Measurements from ENCODE around the gene MMP11. TPM values are rescaled to one million over a fixed set of nuclear protein-coding genes. Genes with fewer than 3 reads are reported as not detected.

MMP11 gene
- total and polyA plus RNA-seq, 2 of the 4 experiments (the other 2 are of a cell fraction) = 2.2 to 6.0 TPM

DNA sequence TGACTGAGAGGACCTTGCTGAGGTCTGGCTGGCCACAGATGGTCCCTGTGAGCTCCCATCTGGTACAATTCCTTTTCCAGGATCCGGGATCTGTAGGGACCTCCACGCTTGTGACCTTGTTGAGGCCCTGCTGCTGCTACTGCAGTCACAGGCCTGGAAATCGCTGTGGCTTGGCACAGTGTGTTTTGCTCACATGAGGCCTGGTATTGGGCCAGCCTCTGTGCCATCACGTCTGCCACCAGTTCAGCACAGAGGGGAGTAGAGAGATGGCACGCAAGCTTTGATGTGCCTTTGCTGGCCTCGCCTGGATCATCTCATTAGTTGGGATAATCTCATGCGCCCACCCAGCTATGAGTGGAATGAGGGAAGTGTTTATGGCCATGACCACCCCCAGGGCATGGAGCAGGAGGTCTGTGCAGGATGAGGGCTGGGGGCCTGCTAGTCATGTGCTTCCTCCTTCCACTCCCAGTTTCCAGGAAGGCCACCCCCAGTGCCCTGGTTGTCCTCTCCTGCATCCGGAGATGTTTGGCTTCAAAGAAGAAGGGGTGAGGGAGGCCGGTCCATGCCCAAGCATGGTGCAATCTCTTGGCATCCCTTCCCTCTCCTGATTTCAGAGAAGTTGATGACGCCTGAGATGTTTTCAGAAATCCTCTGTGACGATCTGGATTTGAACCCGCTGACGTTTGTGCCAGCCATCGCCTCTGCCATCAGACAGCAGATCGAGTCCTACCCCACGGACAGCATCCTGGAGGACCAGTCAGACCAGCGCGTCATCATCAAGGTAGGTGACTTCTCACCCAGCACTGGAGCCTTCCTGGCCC, 43.7 kb downstream of the MMP11 start (continued):
- TF ChIP-seq, protein P1, sequence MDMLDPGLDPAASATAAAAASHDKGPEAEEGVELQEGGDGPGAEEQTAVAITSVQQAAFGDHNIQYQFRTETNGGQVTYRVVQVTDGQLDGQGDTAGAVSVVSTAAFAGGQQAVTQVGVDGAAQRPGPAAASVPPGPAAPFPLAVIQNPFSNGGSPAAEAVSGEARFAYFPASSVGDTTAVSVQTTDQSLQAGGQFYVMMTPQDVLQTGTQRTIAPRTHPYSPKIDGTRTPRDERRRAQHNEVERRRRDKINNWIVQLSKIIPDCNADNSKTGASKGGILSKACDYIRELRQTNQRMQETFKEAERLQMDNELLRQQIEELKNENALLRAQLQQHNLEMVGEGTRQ (IDR thresholded peaks at IDR 0.05; ENCODE audit: low read depth, low read length) = no peak

DNA sequence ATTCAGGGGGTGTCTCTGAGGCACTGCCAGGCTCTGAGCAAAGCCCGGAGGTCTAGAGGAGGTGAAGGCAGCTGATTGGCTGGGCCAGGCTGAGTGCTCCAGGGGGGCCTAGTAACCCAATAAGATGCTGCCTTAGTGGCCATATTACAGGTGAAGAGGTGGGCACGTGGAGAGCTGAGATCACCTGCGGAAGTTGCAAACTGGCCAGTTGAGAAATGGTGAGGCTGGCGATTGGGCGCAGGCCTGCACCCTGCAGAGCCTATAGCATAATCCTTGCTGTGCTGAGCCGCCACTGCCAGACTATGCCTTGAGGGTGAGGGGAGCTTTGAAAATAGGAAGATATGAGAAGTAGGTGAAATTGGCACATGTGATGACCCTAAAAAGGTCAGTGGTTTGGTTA, 44.5 kb downstream of the MMP11 start:
- H3K36me3 ChIP-seq (ENCODE audit: control insufficient read depth, insufficient read depth, low read length) = peaks cover 52% of the 10 kb centered on the region

More for the DNA sequence above, 44.5 kb downstream of the MMP11 start:
- Histone ChIP-seq H3K9me1 (ENCODE audit: insufficient read depth, low read length) (peaks cover 7% of the 10 kb centered on the region; the same call in 1 of the 2 replicates), H3K23ac (ENCODE audit: low read depth, low read length) (no peak overlapping the region), H3K4ac (ENCODE audit: low read depth, low read length) (no peak overlapping the region), H3K4me1 (ENCODE audit: control insufficient read depth, insufficient read depth, low read length) (no peaks in the 10 kb centered on the region), H3K4me2 (ENCODE audit: low read depth, low read length) (no peak overlapping the region), H3K14ac (replicated peaks; ENCODE audit: low read depth, low read length) (no peak overlapping the region), H4K5ac (ENCODE audit: low read depth, low read length) (no peak overlapping the region), H3K9me3 (ENCODE audit: control insufficient read depth, insufficient read depth, low read length) (no peaks in the 10 kb centered on the region), H2BK15ac (ENCODE audit: low read depth, low read length) (no peak overlapping the region), H3K4me3 (ENCODE audit: insufficient read depth, low read depth, low read length) (no peak overlapping the region), H3K56ac (ENCODE audit: extremely low read depth, insufficient read depth, low read length) (no peak overlapping the region), H3K18ac (ENCODE audit: low read depth, low read length) (no peak overlapping the region), H2BK5ac (ENCODE audit: low read depth, low read length, poor library complexity, severe bottlenecking) (no peak overlapping the region), H3K27me3 (ENCODE audit: control insufficient read depth, insufficient read depth, low read length) (no peaks in the 10 kb centered on the region), H3K9ac (ENCODE audit: low read depth, low read length) (no peak overlapping the region), H3K79me1 (ENCODE audit: low read depth in 1 of 2, low read length in 2 of 2) (peaks cover 0 to 5% of the 10 kb centered on the region in 2 experiments; a peak in 1 of 4 replicates), H4K8ac (ENCODE audit: low read depth in 2 of 2, low read length in 2 of 2) (no peak overlapping the region), H2BK20ac (ENCODE audit: low read depth, low read length) (no peak overlapping the region), H2BK120ac (ENCODE audit: low read depth, low read length) (no peak overlapping the region), H3K27ac (ENCODE audit: insufficient read depth, low read length) (no peak overlapping the region), H4K91ac (ENCODE audit: insufficient read depth, low read depth, low read length) (no peak overlapping the region), H2AFZ (replicated peaks; ENCODE audit: low read length, poor library complexity) (no peak overlapping the region), H4K20me1 (ENCODE audit: insufficient read depth, low read length) (peaks cover 8% of the 10 kb centered on the region; the same call in 1 of the 2 replicates), H2AK9ac (replicated peaks; ENCODE audit: low read depth, low read length, poor library complexity) (no peak overlapping the region), H2AK5ac (ENCODE audit: low read depth, low read length) (no peak overlapping the region)
- ChIA-PET POLR2A (ENCODE audit: unreplicated experiment) (no interaction called here), CTCF (no interaction called here)
- dilution Hi-C loops (cut with HindIII; ENCODE audit: low sequenced_read_pairs, unreplicated experiment) (no loop called here), intact Hi-C loops (cut with micrococcal nuclease) (no loop called here), in situ Hi-C loops (cut with MboI; ENCODE audit: low sequenced_read_pairs) (no loop called here)
- no peak for ATAC-seq (ENCODE audit: low read depth)
- 86% methylated on average over 1 of the region's 6 CpGs; no CpG with 5 or more reads in 1 of the 2 experiments for WGBS, 2 experiments (ENCODE audit: extremely low coverage in 2 of 2, insufficient read length in 1 of 2)
- BruUV-seq (replicated peaks) = no TSS peak
- TF ChIP-seq NFE2L2 (IDR thresholded peaks at IDR 0.05; ENCODE audit: low read depth, low read length) (no peak), POLR2A (IDR thresholded peaks at IDR 0.05; ENCODE audit: low read depth, low read length) (no peak), RAD21 (IDR thresholded peaks at IDR 0.05; ENCODE audit: low read length) (no peak), FOS (IDR thresholded peaks at IDR 0.05; ENCODE audit: low read depth, low read length) (no peak), BHLHE40 (IDR thresholded peaks at IDR 0.05; ENCODE audit: low read depth, low read length) (no peak), CEBPB (IDR thresholded peaks at IDR 0.05; ENCODE audit: low read depth, low read length) (no peak), CHD1 (IDR thresholded peaks at IDR 0.05; ENCODE audit: low read depth, low read length) (no peak), RCOR1 (IDR thresholded peaks at IDR 0.05; ENCODE audit: insufficient replicate concordance, low read length) (no peak), MAFK (IDR thresholded peaks at IDR 0.05; ENCODE audit: low read depth, low read length) (no peak)
- TF ChIP-seq, protein P1 (IDR thresholded peaks at IDR 0.05; ENCODE audit: low read depth, low read length) = no peak
- TF ChIP-seq, protein P2, sequence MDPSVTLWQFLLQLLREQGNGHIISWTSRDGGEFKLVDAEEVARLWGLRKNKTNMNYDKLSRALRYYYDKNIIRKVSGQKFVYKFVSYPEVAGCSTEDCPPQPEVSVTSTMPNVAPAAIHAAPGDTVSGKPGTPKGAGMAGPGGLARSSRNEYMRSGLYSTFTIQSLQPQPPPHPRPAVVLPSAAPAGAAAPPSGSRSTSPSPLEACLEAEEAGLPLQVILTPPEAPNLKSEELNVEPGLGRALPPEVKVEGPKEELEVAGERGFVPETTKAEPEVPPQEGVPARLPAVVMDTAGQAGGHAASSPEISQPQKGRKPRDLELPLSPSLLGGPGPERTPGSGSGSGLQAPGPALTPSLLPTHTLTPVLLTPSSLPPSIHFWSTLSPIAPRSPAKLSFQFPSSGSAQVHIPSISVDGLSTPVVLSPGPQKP (IDR thresholded peaks at IDR 0.05; ENCODE audit: borderline replicate concordance, low read depth, low read length) = no peak
- DNase-seq = no peak

Measured in IMR-90 (cell line).